Fibroblast of skin of scalp (primary cell): ENCODE measurements around the gene DRG2. TPM values are rescaled to one million over a fixed set of nuclear protein-coding genes. Genes with fewer than 3 reads are reported as not detected.

Experiments used
- DNase-seq: peaks from one replicate; pipeline ENCODE4 v3.0.0-alpha.2; 2013
- polyA plus RNA-seq, 2 experiments: library from polyadenylated mRNA; unstranded; fragments of 120-200 nt; gene quantifications; one replicate each; pipeline ENCODE4 v1.2.1, GENCODE V29; 2013; ENCODE audit not compliant: insufficient read length in 2 of 2

The DRG2 gene
- polyA plus RNA-seq (2013, experiment 1 of 2; ENCODE audit: insufficient read length), result 27.9 TPM
- 24.7 TPM for polyA plus RNA-seq (2013, experiment 2 of 2; ENCODE audit: insufficient read length)

- DNase-seq, result peak; percentile 92
Observed at GRCh38 chr17:18087610-18088491, at the start of gene DRG2. Gene DRG2 (plus strand): TSS chr17:18087948. CDS start chr17:18088024, 76 bp downstream.

DNA sequence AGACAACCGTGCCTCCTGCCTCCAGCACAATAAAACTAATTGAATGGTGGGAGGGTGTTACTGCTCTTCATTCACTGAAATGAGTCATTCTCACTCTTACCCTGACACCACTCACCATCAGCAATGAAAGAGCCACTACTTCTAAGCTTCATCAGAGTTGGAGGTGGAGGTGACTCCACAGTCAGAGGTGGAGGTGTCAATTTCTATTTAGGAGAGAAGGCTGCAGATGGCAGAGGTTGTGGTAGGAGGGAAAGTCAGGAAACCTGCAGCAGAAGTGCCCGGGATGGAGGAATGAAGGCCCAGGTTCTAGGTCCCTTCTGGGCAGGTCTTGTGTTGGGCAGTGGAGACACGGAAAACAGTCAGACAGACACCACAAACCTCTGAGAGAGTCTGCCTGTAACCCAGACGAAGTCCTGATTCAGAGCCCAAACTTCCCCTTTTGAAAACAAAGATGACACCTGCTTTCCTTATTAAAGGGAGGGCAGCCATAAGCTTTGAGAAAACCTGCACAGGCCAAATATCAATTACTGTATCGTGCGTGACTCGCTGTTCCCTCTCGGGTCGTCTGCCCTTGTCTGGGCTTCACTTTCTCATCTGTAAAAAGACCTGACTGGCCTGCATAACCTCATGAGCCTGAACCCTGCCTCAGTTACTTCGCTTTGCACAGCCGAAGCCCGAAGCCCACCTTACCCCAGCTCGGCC is 49.4 kb upstream of the DRG2 start:
- no peak for DNase-seq

DNA sequence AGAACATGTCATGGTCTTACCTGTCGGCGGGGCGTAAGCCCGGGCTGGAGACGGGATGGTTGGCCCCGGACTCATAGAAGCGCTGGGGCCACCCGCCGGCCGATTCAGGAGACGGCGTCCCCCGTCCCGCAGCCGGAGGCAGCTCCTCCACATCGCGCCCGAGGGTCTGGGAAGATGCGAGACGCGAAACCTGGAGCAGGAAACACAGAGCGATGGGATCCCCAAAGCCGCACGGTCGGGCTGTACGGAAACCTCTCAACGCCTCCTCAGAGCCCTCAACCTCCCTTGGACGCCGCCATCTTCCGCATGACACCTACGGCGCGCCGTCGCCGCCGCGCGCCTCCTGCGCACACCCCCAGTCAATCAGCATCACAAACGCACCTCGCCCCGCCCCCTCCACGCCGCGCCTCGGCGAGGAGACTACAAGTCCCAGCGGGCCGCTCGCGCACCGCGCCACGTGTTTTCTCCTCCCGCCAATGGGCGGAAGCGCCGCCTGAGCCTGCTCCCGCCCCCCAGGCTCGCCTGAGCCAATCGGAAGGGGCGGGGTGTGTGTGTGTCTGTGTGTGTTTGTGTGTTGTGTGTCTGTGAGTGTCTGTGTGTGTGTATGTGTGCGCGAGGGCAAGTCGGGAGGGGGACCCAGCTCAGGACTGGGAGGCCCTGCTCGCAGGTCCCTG is 48.8 kb upstream of the DRG2 start, which contains the start of the genes ATPAF2 and GID4:
Gene ATPAF2 (minus strand): TSS at position 308 of the 674 bp plus-strand sequence. CDS start 155 bp downstream, at position 153.
Gene GID4 (plus strand): TSS at position 548 of the 674 bp plus-strand sequence. CDS start 57 bp downstream, at position 605.
- peak; percentile 99 for DNase-seq

DNA sequence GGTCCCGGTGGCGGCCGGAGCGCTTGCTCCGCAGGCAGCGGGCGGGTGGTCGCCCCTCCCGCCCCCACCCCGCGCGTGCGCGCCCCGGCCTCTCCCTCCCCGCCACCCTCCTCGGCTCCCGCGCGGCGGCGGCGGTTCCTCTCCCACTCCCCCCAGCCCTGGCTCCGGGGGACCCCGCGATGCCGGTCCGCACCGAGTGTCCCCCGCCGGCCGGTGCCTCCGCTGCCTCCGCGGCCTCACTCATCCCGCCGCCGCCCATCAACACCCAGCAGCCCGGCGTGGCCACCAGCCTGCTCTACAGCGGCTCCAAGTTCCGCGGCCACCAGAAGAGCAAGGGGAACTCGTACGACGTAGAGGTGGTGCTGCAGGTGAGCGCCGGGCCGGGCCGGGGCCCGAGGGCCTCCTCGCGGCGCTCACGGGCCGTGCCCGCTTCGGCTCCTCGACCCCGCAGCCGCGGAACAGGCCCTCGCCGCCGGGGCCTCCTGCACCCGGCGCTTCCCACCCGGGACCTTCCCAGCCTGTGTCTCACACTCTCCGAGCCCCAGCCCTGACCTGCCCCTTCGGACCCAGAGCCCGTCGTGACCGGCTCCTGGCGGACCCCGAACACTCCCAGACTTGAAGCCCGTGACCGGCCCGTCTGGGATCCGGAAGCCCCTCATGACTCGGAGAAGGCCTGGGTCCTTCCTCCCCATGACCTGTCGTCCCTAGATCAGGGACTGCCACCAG is 48.0 kb upstream of the DRG2 start:
- no peak for DNase-seq

- DNase-seq, result no peak
Observed at GRCh38 chr17:18040261-18040858, 47.4 kb upstream of the DRG2 start.

DNA sequence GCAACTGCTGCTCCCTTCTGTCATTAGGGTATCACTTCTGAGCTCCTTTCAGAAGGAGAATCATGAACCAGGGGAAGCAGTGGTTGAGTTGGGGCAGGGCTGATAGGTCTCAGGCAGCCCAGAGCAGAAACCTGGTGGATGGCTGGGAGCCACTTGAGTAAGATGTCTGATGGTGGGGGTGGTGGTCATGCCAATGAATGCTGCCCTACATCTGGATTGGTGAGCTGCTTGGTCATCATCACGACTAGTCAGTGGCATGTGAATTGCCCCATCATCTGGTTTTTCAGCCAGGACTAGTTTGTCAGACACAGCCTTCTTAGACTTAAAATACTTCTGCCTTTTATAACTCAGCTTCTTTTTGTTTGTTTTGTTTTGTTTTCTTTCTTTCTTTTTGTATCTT is 46.0 kb upstream of the DRG2 start:
- peak; percentile 19 for DNase-seq

GRCh38 chr17:18042983-18043382 is 44.8 kb upstream of the DRG2 start:
- DNase-seq, result no peak

GRCh38 chr17:18043491-18043890 is 44.3 kb upstream of the DRG2 start:
- peak; percentile 31 for DNase-seq

- DNase-seq, result no peak
Observed at GRCh38 chr17:18044609-18045008, 43.1 kb upstream of the DRG2 start.

DNA sequence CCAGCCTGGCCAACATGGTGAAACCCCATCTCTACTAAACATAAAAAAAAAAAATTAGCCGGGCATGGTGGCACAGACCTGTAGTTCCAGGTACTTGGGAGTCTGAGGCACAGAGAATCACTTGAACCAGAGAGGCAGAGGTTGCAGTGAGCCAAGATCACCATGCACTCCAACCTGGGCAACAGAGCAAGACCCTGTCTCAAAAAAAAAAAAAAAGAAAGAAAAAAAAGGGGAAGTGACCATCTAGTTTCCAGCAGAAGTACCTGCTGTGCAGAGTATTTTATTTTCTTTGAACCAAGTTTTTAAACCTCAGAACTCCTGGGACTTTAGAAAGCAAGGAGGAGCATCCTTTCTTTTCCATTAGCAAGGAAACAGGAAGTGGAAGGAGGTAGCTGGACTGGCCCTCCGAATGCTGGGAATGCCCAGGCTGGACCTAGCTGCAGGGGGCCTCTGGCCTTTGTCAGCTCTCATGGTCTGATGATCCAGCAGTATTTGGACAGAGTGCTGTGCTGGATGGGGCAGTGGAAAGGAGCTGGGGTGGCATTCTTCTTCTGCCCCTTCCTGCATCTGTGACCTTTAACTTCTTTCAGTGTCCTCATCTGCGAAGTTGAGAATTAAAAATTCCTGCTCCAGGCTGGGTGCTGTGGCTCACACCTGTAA is 41.9 kb upstream of the DRG2 start:
- DNase-seq, result no peak

DNA sequence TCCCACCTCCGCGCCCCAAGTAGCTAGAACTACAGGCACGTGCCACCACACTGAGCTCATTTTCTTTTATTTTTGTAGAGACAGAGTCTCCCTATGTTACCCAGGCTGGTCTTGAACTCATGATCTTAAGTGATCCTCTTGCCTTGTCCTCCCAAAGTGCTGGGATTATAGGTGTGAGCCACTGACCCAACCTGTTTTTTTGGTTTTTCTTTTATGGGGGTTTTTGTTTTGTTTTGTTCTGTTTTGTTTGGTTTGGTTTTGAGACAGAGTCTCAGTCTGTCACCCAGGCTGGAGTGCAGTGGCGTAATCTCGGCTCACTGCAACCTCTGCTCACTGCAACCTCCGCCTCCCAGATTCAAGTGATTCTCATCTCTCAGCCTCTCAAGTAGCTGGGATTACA is 32.2 kb upstream of the DRG2 start:
- no peak for DNase-seq

DNA sequence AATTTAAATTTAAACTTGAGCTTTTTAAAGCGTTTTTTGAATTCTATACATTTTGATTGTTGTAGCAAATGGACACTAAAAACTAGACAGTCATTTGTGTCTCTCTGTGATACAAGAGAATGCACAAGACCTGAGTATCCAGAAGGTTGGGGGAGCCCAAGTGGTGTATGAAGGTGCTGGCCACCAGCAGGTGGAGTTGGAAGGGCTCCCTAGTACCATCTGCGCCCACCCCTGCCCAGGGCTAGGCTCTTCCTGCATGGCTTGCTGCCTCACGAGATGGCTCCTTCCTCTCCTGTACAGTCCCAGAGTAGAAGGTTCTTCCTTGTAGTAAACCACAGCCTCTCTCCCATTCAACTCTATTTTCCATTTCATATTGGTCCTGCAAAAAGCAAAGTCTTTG is 31.5 kb upstream of the DRG2 start:
- DNase-seq, result no peak

DNA sequence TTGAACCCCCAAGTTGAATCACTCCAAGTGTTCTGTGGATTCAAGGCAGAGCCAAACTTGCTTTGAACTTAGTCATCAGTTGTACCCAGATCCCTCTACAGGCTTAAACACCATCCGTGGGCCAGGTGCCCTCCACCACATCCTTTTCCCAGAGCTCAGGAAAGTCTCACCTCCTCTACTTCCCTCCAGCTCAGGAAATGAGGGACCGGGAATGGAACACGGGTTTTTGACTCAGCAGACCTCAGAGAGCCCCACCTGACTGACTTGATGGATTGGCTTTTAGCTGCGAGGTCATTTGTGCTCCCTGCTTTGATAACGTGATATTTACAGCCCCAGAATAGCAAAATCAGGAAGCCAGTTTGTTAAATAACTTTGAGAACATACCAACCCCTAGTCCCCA is 28.5 kb upstream of the DRG2 start:
- DNase-seq, result no peak

DNA sequence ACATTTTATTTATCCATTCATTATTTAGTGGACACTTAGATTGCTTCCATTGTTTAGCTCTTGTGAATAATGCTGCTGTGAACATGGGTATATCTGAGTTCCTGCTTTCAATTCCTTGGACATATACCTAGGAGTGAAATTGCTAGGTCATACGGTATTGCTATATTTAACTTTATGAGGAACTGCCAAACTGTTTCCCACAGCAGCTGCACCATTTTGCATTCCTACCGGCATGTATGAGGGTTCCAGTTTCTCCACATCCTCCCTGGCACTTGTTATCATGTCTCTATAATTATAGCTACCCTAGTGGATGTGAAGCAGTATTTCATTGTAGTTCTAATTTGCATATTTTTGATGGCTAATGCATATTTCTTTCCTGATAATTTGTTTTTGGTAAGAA is 23.7 kb upstream of the DRG2 start:
- DNase-seq, result no peak

DNA sequence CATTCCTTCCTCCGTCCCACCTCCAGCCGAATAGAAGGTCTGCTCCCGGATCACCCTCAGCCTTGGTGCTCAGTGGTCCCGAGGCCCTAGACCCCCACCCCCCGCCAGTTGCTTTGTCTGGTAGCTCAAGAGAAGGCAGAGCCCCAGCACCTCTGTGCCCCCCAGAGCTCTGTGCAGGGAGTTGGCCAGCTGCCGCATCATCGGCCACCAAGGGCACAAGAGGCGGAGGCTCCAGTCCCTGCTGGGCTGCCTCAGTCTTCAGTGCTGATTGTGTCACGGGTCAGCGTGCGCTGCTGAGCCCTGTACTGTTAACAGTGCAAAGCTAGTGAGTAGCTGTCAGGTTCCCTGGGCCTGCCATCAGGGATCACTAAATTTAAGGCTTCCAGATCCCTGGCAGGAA is 22.2 kb upstream of the DRG2 start:
- no peak for DNase-seq

DNA sequence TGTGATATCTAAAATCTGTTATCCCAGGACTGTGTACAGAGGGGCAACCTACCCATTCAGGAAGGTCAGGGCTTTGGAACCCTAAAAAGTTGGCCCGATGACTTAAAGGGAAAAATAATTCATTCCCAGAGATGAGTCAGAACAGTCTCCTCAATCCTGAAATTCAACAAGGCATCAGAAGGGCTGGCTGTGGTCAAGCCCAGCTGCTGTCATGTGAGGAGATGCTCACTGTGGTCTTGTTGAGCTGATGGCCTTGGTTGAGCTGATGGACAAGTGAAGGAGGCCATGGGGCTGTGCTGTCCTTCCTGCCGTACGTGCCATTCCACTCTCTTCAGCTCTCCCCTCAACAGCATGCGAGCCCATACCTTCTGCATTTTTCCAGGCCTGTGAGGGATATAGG is 20.9 kb upstream of the DRG2 start:
- no peak for DNase-seq

GRCh38 chr17:18069101-18069500 is 18.6 kb upstream of the DRG2 start:
- DNase-seq, result no peak

GRCh38 chr17:18070861-18071340 is 16.8 kb upstream of the DRG2 start:
- DNase-seq, result peak; percentile 33

DNA sequence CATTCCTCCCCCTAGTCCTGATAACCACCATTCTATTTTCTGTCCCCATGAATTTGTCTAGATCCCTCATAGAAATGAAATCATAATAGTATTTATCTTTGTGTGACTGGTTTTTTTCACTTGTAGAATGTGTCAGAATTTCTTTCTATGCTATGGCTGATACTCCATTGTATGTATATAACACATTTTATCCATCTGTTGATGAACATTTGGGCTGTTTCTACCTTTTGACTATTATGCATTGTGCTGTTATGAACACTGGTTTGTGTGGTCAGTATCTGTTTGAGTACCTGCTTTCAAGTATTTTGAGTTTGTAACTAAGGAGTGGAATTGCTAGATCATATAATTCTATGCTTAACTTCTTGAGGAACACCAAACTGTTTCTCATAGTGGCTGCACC is 16.0 kb upstream of the DRG2 start:
- no peak for DNase-seq

GRCh38 chr17:18074566-18075272 is 13.0 kb upstream of the DRG2 start:
- no peak for DNase-seq
